Hepatocyte (in vitro differentiated cells): ENCODE data around the gene BTD. TPM values are rescaled to one million over a fixed set of nuclear protein-coding genes. Genes with fewer than 3 reads are reported as not detected.

Experiments
- DNase-seq: peaks from one replicate; pipeline ENCODE4 v3.0.0-alpha.2; 2016; ENCODE audit warnings: low spot score
- H2AFZ ChIP-seq: fragments of 200-600 bp; sonication (generic); 2 replicates; pipeline ENCODE4 v1.6.0; 2016; ENCODE audit warnings: antibody characterized with exemption, mild to moderate bottlenecking
- H3K27ac ChIP-seq: fragments of 200-600 bp; sonication (generic); 2 replicates; pipeline ENCODE4 v1.5.1; 2016; ENCODE audit warnings: mild to moderate bottlenecking
- H3K27me3 ChIP-seq: fragments of 200-600 bp; sonication (generic); 2 replicates; pipeline ENCODE4 v1.6.1; 2016
- H3K36me3 ChIP-seq: fragments of 200-600 bp; sonication (generic); replicated peaks from 2 replicates; pipeline ENCODE4 v1.5.1; 2016; ENCODE audit warnings: low read depth; ENCODE audit not compliant: insufficient read depth
- H3K4me1 ChIP-seq: fragments of 200-600 bp; sonication (generic); 2 replicates; pipeline ENCODE4 v1.5.1; 2016; ENCODE audit warnings: mild to moderate bottlenecking, moderate library complexity; ENCODE audit not compliant: insufficient read depth
- H3K4me2 ChIP-seq: fragments of 200-600 bp; sonication (generic); 2 replicates; pipeline ENCODE4 v1.6.0; 2016
- H3K4me3 ChIP-seq: fragments of 200-600 bp; sonication (generic); 2 replicates; pipeline ENCODE4 v1.5.1; 2016; ENCODE audit warnings: mild to moderate bottlenecking
- H3K79me2 ChIP-seq: fragments of 200-600 bp; sonication (generic); 2 replicates; pipeline ENCODE4 v1.6.0; 2017; ENCODE audit warnings: mild to moderate bottlenecking
- H3K9me2 ChIP-seq: fragments of 200-600 bp; sonication (generic); replicated peaks from 2 replicates; pipeline ENCODE4 v1.6.0; 2017; ENCODE audit warnings: mild to moderate bottlenecking; ENCODE audit not compliant: insufficient read depth
- H3K9me3 ChIP-seq: fragments of 200-600 bp; sonication (generic); 2 replicates; pipeline ENCODE4 v1.5.1; 2016; ENCODE audit warnings: low read depth, mild to moderate bottlenecking
- H4K20me1 ChIP-seq: fragments of 200-600 bp; sonication (generic); 2 replicates; pipeline ENCODE4 v1.6.0; 2016; ENCODE audit warnings: mild to moderate bottlenecking; ENCODE audit not compliant: insufficient read depth, poor library complexity, severe bottlenecking
- CTCF ChIP-seq: fragments of 200-600 bp; sonication (generic); IDR thresholded peaks from 2 replicates; pipeline ENCODE4 v1.5.1; 2016; ENCODE audit warnings: antibody characterized with exemption, mild to moderate bottlenecking; ENCODE audit not compliant: poor library complexity
- EZH2 ChIP-seq: fragments of 200-600 bp; sonication (generic); IDR thresholded peaks from 2 replicates; pipeline ENCODE4 v1.6.1; 2016; ENCODE audit warnings: antibody characterized with exemption, mild to moderate bottlenecking, borderline replicate concordance
- EZH2phosphoT487 ChIP-seq: fragments of 200-600 bp; sonication (generic); IDR thresholded peaks from one replicate; pipeline ENCODE4 v1.6.1; 2018; ENCODE audit warnings: antibody characterized with exemption, mild to moderate bottlenecking, low read depth, moderate library complexity; ENCODE audit not compliant: unreplicated experiment, severe bottlenecking
- WGBS: methylation state at CpG from one replicate; pipeline ENCODE4 v1.1.6; 2016; ENCODE audit warnings: low lambda C conversion rate; ENCODE audit errors: missing lambda C conversion rate; 5-methylcytosine and 5-hydroxymethylcytosine counted together
- polyA plus RNA-seq: library from polyadenylated mRNA; unstranded; fragments of >200 nt; fragmentation: Nextera tagmentation; extraction: Ambion mirVana; gene quantifications from 2 replicates; pipeline ENCODE4 v1.2.1, GENCODE V29; 2016
- total RNA-seq: library from RNA; depleted of rRNA; stranded (reverse); fragments of >200 nt; gene quantifications from 2 replicates; pipeline ENCODE4 v1.2.3, GENCODE V29; 2014

Gene BTD
- total and polyA plus RNA-seq, 2 experiments from 2014 or later, result 28.4 to 37.9 TPM

- no peaks in the 10 kb centered on the region for H4K20me1 ChIP-seq
- no peak overlapping the region for H3K27ac ChIP-seq
- no peaks in the 10 kb centered on the region for H3K9me3 ChIP-seq
- no peaks in the 10 kb centered on the region for H3K9me2 ChIP-seq
- WGBS, result 98% methylated on average over 4 of the region's 4 CpGs
- H3K4me3 ChIP-seq, result no peak overlapping the region
- no peaks in the 10 kb centered on the region for H3K79me2 ChIP-seq
- H2AFZ ChIP-seq, result no peak overlapping the region
- TF ChIP-seq CTCF (no peak), EZH2 (no peak), EZH2phosphoT487 (no peak)
- H3K4me2 ChIP-seq, result no peak overlapping the region
- H3K36me3 ChIP-seq, result no peaks in the 10 kb centered on the region
- no peaks in the 10 kb centered on the region for H3K4me1 ChIP-seq
- no peaks in the 10 kb centered on the region for H3K27me3 ChIP-seq
- no peak for DNase-seq
Observed at GRCh38 chr3:15690230-15690629, 88.7 kb downstream of the BTD start.

- TF ChIP-seq EZH2 (no peak), EZH2phosphoT487 (no peak), CTCF (no peak)
- no peaks in the 10 kb centered on the region for H3K4me1 ChIP-seq
- no peak overlapping the region for H2AFZ ChIP-seq
- no peaks in the 10 kb centered on the region for H3K9me2 ChIP-seq
- no peaks in the 10 kb centered on the region for H3K27me3 ChIP-seq
- no peak for DNase-seq
- WGBS, result 96% methylated on average over 5 of the region's 5 CpGs
- H3K79me2 ChIP-seq, result no peaks in the 10 kb centered on the region
- H3K36me3 ChIP-seq, result no peaks in the 10 kb centered on the region
- H4K20me1 ChIP-seq, result no peaks in the 10 kb centered on the region
- no peak overlapping the region for H3K27ac ChIP-seq
- H3K4me2 ChIP-seq, result no peak overlapping the region
- H3K4me3 ChIP-seq, result no peak overlapping the region
- no peaks in the 10 kb centered on the region for H3K9me3 ChIP-seq
Observed at GRCh38 chr3:15690748-15691147, 89.2 kb downstream of the BTD start.

- 0% methylated on average over 1 of the region's 1 CpG for WGBS
- Histone ChIP-seq H3K9me3 (no peaks in the 10 kb centered on the region), H3K9me2 (no peaks in the 10 kb centered on the region), H3K36me3 (no peaks in the 10 kb centered on the region), H3K4me3 (no peak overlapping the region), H3K4me1 (no peaks in the 10 kb centered on the region), H2AFZ (no peak overlapping the region), H3K27me3 (no peaks in the 10 kb centered on the region), H4K20me1 (no peaks in the 10 kb centered on the region), H3K4me2 (no peak overlapping the region), H3K79me2 (no peaks in the 10 kb centered on the region), H3K27ac (no peak overlapping the region)
- TF ChIP-seq EZH2, result no peak
- no peak for TF ChIP-seq EZH2phosphoT487
- no peak for TF ChIP-seq CTCF
- DNase-seq, result no peak
Observed at GRCh38 chr3:15693355-15693754, 91.8 kb downstream of the BTD start.

- no peaks in the 10 kb centered on the region for H3K9me3 ChIP-seq
- TF ChIP-seq CTCF (no peak), EZH2 (no peak), EZH2phosphoT487 (no peak)
- no peaks in the 10 kb centered on the region for H3K9me2 ChIP-seq
- no peaks in the 10 kb centered on the region for H3K79me2 ChIP-seq
- H3K4me2 ChIP-seq, result no peak overlapping the region
- H3K36me3 ChIP-seq, result no peaks in the 10 kb centered on the region
- H2AFZ ChIP-seq, result no peak overlapping the region
- H3K4me3 ChIP-seq, result no peak overlapping the region
- H3K27ac ChIP-seq, result no peak overlapping the region
- WGBS, result 54% methylated on average over 1 of the region's 1 CpG
- DNase-seq, result no peak
- no peaks in the 10 kb centered on the region for H3K27me3 ChIP-seq
- no peaks in the 10 kb centered on the region for H4K20me1 ChIP-seq
- H3K4me1 ChIP-seq, result no peaks in the 10 kb centered on the region
Observed at GRCh38 chr3:15694628-15695027, 93.1 kb downstream of the BTD start.
